Hepatocyte (in vitro differentiated cells): ENCODE measurements around the gene ADCY1. TPM values are rescaled to one million over a fixed set of nuclear protein-coding genes. Genes with fewer than 3 reads are reported as not detected.

Experiments used
- DNase-seq: peaks from one replicate; pipeline ENCODE4 v3.0.0-alpha.2; 2016; ENCODE audit warnings: low spot score
- H2AFZ ChIP-seq: fragments of 200-600 bp; sonication (generic); 2 replicates; pipeline ENCODE4 v1.6.0; 2016; ENCODE audit warnings: antibody characterized with exemption, mild to moderate bottlenecking
- H3K27ac ChIP-seq: fragments of 200-600 bp; sonication (generic); 2 replicates; pipeline ENCODE4 v1.5.1; 2016; ENCODE audit warnings: mild to moderate bottlenecking
- H3K27me3 ChIP-seq: fragments of 200-600 bp; sonication (generic); 2 replicates; pipeline ENCODE4 v1.6.1; 2016
- H3K36me3 ChIP-seq: fragments of 200-600 bp; sonication (generic); replicated peaks from 2 replicates; pipeline ENCODE4 v1.5.1; 2016; ENCODE audit warnings: low read depth; ENCODE audit not compliant: insufficient read depth
- H3K4me1 ChIP-seq: fragments of 200-600 bp; sonication (generic); 2 replicates; pipeline ENCODE4 v1.5.1; 2016; ENCODE audit warnings: mild to moderate bottlenecking, moderate library complexity; ENCODE audit not compliant: insufficient read depth
- H3K4me2 ChIP-seq: fragments of 200-600 bp; sonication (generic); 2 replicates; pipeline ENCODE4 v1.6.0; 2016
- H3K4me3 ChIP-seq: fragments of 200-600 bp; sonication (generic); 2 replicates; pipeline ENCODE4 v1.5.1; 2016; ENCODE audit warnings: mild to moderate bottlenecking
- H3K79me2 ChIP-seq: fragments of 200-600 bp; sonication (generic); 2 replicates; pipeline ENCODE4 v1.6.0; 2017; ENCODE audit warnings: mild to moderate bottlenecking
- H3K9me2 ChIP-seq: fragments of 200-600 bp; sonication (generic); replicated peaks from 2 replicates; pipeline ENCODE4 v1.6.0; 2017; ENCODE audit warnings: mild to moderate bottlenecking; ENCODE audit not compliant: insufficient read depth
- H3K9me3 ChIP-seq: fragments of 200-600 bp; sonication (generic); 2 replicates; pipeline ENCODE4 v1.5.1; 2016; ENCODE audit warnings: low read depth, mild to moderate bottlenecking
- H4K20me1 ChIP-seq: fragments of 200-600 bp; sonication (generic); 2 replicates; pipeline ENCODE4 v1.6.0; 2016; ENCODE audit warnings: mild to moderate bottlenecking; ENCODE audit not compliant: insufficient read depth, poor library complexity, severe bottlenecking
- EZH2 ChIP-seq: fragments of 200-600 bp; sonication (generic); IDR thresholded peaks from 2 replicates; pipeline ENCODE4 v1.6.1; 2016; ENCODE audit warnings: antibody characterized with exemption, mild to moderate bottlenecking, borderline replicate concordance
- EZH2phosphoT487 ChIP-seq: fragments of 200-600 bp; sonication (generic); IDR thresholded peaks from one replicate; pipeline ENCODE4 v1.6.1; 2018; ENCODE audit warnings: antibody characterized with exemption, mild to moderate bottlenecking, low read depth, moderate library complexity; ENCODE audit not compliant: unreplicated experiment, severe bottlenecking
- WGBS: methylation state at CpG from one replicate; pipeline ENCODE4 v1.1.6; 2016; ENCODE audit warnings: low lambda C conversion rate; ENCODE audit errors: missing lambda C conversion rate; 5-methylcytosine and 5-hydroxymethylcytosine counted together
- polyA plus RNA-seq: library from polyadenylated mRNA; unstranded; fragments of >200 nt; fragmentation: Nextera tagmentation; extraction: Ambion mirVana; gene quantifications from 2 replicates; pipeline ENCODE4 v1.2.1, GENCODE V29; 2016
- total RNA-seq: library from RNA; depleted of rRNA; stranded (reverse); fragments of >200 nt; gene quantifications from 2 replicates; pipeline ENCODE4 v1.2.3, GENCODE V29; 2014
- TF ChIP-seq, protein P1 (sequence below): fragments of 200-600 bp; sonication (generic); IDR thresholded peaks from 2 replicates; pipeline ENCODE4 v1.5.1; 2016; ENCODE audit warnings: antibody characterized with exemption, mild to moderate bottlenecking; ENCODE audit not compliant: poor library complexity

ADCY1 gene
- total and polyA plus RNA-seq, 2 experiments from 2014 or later: 1.3 to 2.9 TPM

DNA sequence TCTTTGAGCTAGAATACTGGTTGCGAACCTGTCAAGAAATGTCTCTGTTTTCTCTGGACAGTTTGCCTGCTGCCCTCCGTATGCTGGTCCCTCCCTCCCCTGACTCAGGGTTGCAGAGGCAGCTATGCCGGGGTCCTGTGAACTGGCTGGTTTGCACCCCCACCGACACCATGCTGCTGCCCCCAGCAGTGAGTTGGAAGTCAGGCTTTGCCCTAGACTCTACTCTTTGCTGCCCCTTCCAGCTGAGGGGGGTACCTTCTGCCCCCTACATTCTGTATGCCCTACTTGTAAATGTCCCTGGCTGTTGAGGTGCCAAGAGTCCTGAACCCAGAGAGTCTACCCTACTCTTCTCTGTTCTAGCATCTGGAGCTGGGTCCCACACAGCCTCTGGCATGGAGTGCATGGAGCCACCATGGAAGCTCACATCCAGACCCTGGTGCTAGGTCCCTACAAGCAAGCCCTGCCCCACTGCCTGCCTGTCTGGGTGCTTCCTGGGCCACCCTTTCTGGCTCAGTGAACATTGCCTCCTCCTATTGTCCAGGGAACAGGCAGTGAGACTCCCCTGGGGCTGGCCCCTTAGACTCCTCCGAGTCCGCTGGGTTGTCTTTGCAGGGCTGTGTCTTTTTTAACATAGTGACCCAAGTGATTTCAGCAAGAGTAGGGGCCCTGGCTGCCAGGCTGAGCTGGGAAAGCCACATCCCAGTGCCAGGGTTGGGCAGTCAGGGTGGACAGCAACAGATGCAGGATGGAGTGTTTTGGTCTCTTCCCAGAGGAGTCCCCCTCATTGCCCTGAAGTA lies 138.9 kb downstream of the ADCY1 start:
- H4K20me1 ChIP-seq: no peaks in the 10 kb centered on the region
- H3K36me3 ChIP-seq: no peaks in the 10 kb centered on the region
- no peak overlapping the region for H3K4me3 ChIP-seq
- 93% methylated on average over 6 of the region's 6 CpGs for WGBS
- no peaks in the 10 kb centered on the region for H3K4me1 ChIP-seq
- H3K27ac ChIP-seq: no peak overlapping the region
- H3K4me2 ChIP-seq: no peak overlapping the region
- TF ChIP-seq, protein P1, sequence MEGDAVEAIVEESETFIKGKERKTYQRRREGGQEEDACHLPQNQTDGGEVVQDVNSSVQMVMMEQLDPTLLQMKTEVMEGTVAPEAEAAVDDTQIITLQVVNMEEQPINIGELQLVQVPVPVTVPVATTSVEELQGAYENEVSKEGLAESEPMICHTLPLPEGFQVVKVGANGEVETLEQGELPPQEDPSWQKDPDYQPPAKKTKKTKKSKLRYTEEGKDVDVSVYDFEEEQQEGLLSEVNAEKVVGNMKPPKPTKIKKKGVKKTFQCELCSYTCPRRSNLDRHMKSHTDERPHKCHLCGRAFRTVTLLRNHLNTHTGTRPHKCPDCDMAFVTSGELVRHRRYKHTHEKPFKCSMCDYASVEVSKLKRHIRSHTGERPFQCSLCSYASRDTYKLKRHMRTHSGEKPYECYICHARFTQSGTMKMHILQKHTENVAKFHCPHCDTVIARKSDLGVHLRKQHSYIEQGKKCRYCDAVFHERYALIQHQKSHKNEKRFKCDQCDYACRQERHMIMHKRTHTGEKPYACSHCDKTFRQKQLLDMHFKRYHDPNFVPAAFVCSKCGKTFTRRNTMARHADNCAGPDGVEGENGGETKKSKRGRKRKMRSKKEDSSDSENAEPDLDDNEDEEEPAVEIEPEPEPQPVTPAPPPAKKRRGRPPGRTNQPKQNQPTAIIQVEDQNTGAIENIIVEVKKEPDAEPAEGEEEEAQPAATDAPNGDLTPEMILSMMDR: no peak
- no peaks in the 10 kb centered on the region for H3K79me2 ChIP-seq
- peak; percentile 3 for DNase-seq
- no peaks in the 10 kb centered on the region for H3K27me3 ChIP-seq
- no peaks in the 10 kb centered on the region for H3K9me2 ChIP-seq
- H2AFZ ChIP-seq: no peak overlapping the region
- H3K9me3 ChIP-seq: no peaks in the 10 kb centered on the region

DNA sequence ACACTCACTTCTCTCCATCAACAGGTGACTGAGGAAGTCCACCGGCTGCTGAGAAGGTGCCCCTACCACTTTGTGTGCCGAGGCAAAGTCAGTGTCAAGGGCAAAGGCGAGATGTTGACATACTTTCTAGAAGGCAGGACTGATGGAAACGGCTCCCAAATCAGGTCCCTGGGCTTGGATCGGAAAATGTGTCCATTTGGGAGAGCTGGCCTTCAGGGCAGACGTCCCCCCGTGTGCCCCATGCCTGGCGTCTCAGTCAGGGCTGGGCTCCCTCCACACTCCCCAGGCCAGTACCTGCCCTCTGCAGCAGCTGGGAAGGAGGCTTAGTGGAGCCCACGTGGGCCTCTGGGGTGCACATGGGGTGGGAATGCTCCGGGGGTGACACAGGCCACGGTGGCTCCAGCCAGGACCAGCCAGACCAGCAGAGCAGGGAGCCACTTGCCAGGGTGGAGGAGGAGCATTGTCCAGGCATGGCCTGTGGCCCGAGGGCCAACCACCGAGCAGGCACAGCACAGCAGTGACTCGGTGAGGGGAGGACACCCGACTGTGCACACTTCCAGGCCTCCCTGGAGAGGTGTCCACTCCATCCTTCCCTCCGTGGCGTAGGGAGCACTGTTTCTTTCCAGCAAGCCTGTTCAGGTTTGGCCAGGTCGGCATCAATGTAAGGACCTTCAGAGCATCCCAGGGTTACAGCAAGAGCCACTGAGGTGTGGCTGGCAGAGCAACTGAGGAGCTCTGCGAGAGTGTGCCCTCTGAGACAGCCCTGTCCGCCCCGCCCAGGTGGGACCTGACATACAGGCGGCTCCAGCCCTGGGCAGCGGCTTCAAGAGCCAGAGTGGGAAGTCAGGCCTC lies 139.7 kb downstream of the ADCY1 start:
- Histone ChIP-seq H3K4me1 (no peaks in the 10 kb centered on the region), H3K27me3 (no peaks in the 10 kb centered on the region), H3K9me2 (no peaks in the 10 kb centered on the region), H3K79me2 (no peaks in the 10 kb centered on the region), H3K9me3 (no peaks in the 10 kb centered on the region), H3K4me3 (no peak overlapping the region), H2AFZ (no peak overlapping the region), H3K27ac (no peak overlapping the region), H3K4me2 (no peak overlapping the region), H4K20me1 (no peaks in the 10 kb centered on the region), H3K36me3 (no peaks in the 10 kb centered on the region)
- DNase-seq: peak; percentile 1
- WGBS: 92% methylated on average over 21 of the region's 23 CpGs
- no peak for TF ChIP-seq EZH2
- TF ChIP-seq, protein P1: no peak
- no peak for TF ChIP-seq EZH2phosphoT487

DNA sequence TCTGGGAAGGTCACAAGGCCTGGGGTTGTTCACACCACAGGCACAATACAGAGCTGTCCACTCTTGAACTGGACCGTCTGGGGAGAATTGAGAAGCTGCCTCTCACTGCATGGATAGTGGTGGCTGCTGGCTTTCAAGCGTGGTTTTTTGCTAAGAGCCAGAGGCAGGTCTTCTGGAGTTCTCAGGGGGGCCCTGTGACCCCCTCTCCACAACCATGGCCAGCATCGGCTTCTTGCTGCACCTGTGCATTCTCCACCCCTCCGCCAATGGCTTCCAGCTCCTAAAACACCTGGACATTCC lies 140.3 kb downstream of the ADCY1 start:
- no peak overlapping the region for H3K4me3 ChIP-seq
- H3K4me1 ChIP-seq: no peaks in the 10 kb centered on the region
- DNase-seq: no peak
- no peak overlapping the region for H2AFZ ChIP-seq
- no peaks in the 10 kb centered on the region for H3K27me3 ChIP-seq
- H4K20me1 ChIP-seq: no peaks in the 10 kb centered on the region
- 72% methylated on average over 4 of the region's 4 CpGs for WGBS
- H3K4me2 ChIP-seq: no peak overlapping the region
- no peaks in the 10 kb centered on the region for H3K9me2 ChIP-seq
- H3K36me3 ChIP-seq: no peaks in the 10 kb centered on the region
- H3K79me2 ChIP-seq: no peaks in the 10 kb centered on the region
- TF ChIP-seq EZH2 (no peak), EZH2phosphoT487 (no peak)
- TF ChIP-seq, protein P1: no peak
- H3K27ac ChIP-seq: no peak overlapping the region
- no peaks in the 10 kb centered on the region for H3K9me3 ChIP-seq
